ENCODE measurements around the gene OR4X1.

OR4X1 gene

DNA sequence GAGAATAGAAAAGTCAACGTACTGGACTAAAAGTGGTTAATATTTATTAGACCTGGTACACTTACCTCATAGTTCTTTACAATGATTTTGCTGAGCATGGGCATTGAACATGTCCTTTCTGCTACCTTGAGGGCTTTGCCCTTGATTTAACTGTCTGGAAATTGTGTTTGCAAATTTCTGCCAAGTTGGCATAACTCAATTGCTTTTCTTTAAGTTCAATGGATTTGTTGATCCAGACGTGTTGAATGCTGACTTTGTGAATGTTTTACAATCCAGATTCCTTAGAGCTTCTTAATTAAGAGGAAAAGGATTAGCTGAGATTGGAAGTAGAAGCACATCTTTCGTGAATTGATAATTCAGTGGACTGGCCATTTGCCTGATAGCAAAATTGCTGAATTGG is 25.9 kb upstream of the OR4X1 start:
- TF ChIP-seq SPI1 (IDR thresholded peaks at IDR 0.05; ENCODE audit: borderline replicate concordance, low read depth) (no peak), GABPA (IDR thresholded peaks at IDR 0.05; ENCODE audit: low read depth) (no peak), POLR2AphosphoS5 (IDR thresholded peaks at IDR 0.05; ENCODE audit: low read depth) (no peak)
- TF ChIP-seq, protein P1, sequence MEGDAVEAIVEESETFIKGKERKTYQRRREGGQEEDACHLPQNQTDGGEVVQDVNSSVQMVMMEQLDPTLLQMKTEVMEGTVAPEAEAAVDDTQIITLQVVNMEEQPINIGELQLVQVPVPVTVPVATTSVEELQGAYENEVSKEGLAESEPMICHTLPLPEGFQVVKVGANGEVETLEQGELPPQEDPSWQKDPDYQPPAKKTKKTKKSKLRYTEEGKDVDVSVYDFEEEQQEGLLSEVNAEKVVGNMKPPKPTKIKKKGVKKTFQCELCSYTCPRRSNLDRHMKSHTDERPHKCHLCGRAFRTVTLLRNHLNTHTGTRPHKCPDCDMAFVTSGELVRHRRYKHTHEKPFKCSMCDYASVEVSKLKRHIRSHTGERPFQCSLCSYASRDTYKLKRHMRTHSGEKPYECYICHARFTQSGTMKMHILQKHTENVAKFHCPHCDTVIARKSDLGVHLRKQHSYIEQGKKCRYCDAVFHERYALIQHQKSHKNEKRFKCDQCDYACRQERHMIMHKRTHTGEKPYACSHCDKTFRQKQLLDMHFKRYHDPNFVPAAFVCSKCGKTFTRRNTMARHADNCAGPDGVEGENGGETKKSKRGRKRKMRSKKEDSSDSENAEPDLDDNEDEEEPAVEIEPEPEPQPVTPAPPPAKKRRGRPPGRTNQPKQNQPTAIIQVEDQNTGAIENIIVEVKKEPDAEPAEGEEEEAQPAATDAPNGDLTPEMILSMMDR (IDR thresholded peaks at IDR 0.05; ENCODE audit: insufficient read depth, low read length), result no peak
- TF ChIP-seq, protein P2, sequence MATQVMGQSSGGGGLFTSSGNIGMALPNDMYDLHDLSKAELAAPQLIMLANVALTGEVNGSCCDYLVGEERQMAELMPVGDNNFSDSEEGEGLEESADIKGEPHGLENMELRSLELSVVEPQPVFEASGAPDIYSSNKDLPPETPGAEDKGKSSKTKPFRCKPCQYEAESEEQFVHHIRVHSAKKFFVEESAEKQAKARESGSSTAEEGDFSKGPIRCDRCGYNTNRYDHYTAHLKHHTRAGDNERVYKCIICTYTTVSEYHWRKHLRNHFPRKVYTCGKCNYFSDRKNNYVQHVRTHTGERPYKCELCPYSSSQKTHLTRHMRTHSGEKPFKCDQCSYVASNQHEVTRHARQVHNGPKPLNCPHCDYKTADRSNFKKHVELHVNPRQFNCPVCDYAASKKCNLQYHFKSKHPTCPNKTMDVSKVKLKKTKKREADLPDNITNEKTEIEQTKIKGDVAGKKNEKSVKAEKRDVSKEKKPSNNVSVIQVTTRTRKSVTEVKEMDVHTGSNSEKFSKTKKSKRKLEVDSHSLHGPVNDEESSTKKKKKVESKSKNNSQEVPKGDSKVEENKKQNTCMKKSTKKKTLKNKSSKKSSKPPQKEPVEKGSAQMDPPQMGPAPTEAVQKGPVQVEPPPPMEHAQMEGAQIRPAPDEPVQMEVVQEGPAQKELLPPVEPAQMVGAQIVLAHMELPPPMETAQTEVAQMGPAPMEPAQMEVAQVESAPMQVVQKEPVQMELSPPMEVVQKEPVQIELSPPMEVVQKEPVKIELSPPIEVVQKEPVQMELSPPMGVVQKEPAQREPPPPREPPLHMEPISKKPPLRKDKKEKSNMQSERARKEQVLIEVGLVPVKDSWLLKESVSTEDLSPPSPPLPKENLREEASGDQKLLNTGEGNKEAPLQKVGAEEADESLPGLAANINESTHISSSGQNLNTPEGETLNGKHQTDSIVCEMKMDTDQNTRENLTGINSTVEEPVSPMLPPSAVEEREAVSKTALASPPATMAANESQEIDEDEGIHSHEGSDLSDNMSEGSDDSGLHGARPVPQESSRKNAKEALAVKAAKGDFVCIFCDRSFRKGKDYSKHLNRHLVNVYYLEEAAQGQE (IDR thresholded peaks at IDR 0.05; ENCODE audit: insufficient replicate concordance, low read depth), result no peak
- no peak for DNase-seq (ENCODE audit: low read depth in 1 of 2, low spot score in 1 of 2)
- H3K27me3 ChIP-seq (ENCODE audit: insufficient read depth, poor library complexity, severe bottlenecking), result peaks cover 2% of the 10 kb centered on the region
- no peak overlapping the region for H3K4me3 ChIP-seq (replicated peaks; ENCODE audit: insufficient read depth, low read length)
- H3K27ac ChIP-seq (replicated peaks), result no peak overlapping the region

DNA sequence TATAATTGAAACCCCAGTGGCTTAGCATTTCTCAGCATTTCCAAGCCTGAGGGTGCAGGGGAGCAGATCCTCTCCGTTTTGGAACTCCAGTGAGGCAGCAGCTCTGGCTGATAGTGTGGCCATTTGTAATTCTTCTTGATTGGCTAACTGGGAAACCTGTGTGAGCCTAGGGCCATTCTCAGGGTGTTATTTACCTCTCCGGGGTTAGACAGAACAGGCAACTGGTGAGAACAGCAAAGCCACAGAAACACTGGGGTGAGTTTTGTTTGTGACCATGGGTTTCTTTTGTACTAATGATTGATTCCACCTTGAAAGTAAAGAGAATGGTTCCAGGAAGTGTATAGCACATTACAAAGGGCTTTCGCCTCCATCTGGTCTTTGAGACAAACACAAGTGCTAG is 21.2 kb upstream of the OR4X1 start:
- Histone ChIP-seq H3K4me3 (replicated peaks; ENCODE audit: insufficient read depth, low read length) (no peak overlapping the region), H3K27ac (replicated peaks) (no peak overlapping the region), H3K27me3 (ENCODE audit: insufficient read depth, poor library complexity, severe bottlenecking) (no peaks in the 10 kb centered on the region)
- no peak for DNase-seq (ENCODE audit: low read depth in 1 of 2, low spot score in 1 of 2)
- TF ChIP-seq SPI1 (IDR thresholded peaks at IDR 0.05; ENCODE audit: borderline replicate concordance, low read depth) (no peak), GABPA (IDR thresholded peaks at IDR 0.05; ENCODE audit: low read depth) (no peak), POLR2AphosphoS5 (IDR thresholded peaks at IDR 0.05; ENCODE audit: low read depth) (no peak)
- TF ChIP-seq, protein P1 (IDR thresholded peaks at IDR 0.05; ENCODE audit: insufficient read depth, low read length), result no peak
- TF ChIP-seq, protein P2 (IDR thresholded peaks at IDR 0.05; ENCODE audit: insufficient replicate concordance, low read depth), result no peak

DNA sequence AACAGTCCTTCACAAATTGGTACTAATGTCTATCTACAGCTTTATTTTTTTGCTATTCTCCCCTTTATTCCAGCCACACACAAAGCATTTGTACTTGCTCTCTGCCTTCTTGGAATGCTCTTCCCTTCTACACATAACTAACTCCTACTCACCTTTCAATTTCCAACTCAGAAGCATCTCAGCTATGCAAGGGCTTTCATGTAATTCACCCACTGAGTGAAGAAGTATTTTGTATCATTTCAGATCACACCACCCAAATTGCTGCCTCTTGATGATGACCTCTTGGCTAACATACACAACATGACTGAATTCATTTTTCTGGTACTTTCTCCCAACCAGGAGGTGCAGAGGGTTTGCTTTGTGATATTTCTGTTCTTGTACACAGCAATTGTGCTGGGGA is 18.9 kb upstream of the OR4X1 start, which contains the start of gene OR4X2:
TSS of gene OR4X2 (plus strand) at position 301 of the 400 bp plus-strand sequence. CDS start at position 301, 0 bp downstream.
- H3K27me3 ChIP-seq (ENCODE audit: insufficient read depth, poor library complexity, severe bottlenecking), result no peaks in the 10 kb centered on the region
- H3K27ac ChIP-seq (replicated peaks), result no peak within 1 kb of the TSS
- TF ChIP-seq, protein P1 (IDR thresholded peaks at IDR 0.05; ENCODE audit: insufficient read depth, low read length), result no peak
- TF ChIP-seq GABPA (IDR thresholded peaks at IDR 0.05; ENCODE audit: low read depth) (no peak), POLR2AphosphoS5 (IDR thresholded peaks at IDR 0.05; ENCODE audit: low read depth) (no peak), SPI1 (IDR thresholded peaks at IDR 0.05; ENCODE audit: borderline replicate concordance, low read depth) (no peak)
- TF ChIP-seq, protein P2 (IDR thresholded peaks at IDR 0.05; ENCODE audit: insufficient replicate concordance, low read depth), result no peak
- DNase-seq (ENCODE audit: low read depth in 1 of 2, low spot score in 1 of 2), result no peak
- H3K4me3 ChIP-seq (replicated peaks; ENCODE audit: insufficient read depth, low read length), result no peak within 1 kb of the TSS

Data from HL-60 (cell line).